ENCODE results near the gene MYOZ3.

MYOZ3 gene

DNA sequence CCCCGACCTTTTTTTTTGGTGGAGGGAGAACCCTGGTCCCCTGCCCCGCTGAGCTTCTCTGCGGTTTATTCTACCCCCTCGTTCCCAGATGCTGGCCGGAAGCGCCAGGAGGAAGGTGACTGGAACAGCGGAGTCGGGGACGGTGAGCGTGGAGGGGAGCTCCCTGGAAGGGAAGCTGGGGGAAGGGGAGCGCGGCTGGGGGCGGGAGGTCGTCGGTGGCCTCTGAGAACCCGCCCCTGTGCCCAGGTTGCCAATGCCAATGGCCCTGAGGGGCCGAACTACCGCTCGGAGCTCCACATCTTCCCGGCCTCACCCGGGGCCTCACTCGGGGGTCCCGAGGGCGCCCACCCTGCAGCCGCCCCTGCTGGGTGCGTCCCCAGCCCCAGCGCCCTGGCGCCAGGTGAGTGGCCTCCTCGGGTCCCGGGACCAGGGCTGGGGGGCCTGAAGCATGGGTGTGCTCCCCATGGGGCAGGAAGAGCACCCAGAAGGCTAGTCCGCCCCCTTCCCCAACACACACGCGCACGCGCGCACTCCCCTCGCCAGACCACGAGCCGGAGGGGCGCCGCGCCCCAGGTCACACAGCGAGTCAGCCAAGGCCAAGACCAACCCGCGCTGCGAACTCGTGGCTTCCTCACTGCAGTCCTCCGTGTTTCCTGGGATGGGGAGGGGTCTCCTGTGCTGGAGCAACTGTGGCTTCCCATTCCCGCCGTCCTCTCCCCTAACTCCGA lies 10.6 kb downstream of the MYOZ3 start:
- DNase-seq: peak in 3 of 42 donors; percentile 37 to 47 (median 42)
- intact Hi-C loops (cut with DNase I): no loop called here

DNA sequence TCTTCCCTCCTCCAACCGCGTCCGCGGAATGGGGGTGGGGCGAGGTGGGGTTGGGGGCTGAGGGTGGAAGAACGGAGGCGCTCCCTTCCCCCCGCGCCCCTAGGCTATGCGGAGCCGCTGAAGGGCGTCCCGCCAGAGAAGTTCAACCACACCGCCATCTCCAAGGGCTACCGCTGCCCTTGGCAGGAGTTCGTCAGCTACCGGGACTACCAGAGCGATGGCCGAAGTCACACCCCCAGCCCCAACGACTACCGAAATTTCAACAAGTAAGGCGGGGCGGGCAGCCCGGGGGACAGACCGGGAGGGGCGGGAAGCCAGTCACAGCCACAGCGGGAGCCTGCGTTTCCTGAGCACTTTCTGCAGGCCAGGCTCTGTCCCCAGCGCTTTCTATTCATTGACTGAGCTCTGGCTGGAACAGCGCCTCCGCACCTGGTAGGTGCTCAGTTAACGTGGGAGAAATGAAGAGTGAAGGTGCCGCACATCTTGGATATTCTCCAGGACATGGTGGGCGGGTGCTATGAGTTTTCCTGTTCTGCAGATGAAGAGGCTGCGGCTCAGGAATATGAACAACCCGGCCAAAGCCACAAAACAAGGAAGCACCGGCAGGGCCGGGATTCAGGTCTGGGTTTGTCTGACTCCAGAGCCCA lies 11.3 kb downstream of the MYOZ3 start:
- intact Hi-C loops (cut with DNase I): no loop called here

DNA sequence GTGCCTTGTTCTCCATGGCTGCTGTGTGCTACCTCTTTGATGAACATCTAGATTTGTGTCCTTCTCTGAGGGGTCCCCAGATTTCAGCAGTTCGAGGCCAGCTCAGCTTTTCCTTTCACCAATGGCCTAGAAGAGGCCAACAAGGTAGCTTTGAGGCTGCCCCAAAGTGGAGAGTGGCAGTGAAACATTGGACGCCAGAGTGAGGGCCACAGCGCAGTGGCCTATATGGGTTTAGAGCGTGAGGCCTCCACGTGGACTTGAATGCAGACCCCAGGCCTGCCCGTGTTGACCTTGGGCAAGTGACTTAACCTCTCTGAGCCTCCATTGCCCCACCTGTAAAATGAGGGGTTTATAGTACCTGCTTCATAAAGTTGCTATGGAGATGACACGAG lies 11.8 kb downstream of the MYOZ3 start:
- intact Hi-C loops (cut with DNase I): no loop called here
- DNase-seq: no peak

More for the DNA sequence above, 11.3 kb downstream of the MYOZ3 start:
- peak in 40 of 42 donors; percentile 31 to 91 (median 66) for DNase-seq

DNA sequence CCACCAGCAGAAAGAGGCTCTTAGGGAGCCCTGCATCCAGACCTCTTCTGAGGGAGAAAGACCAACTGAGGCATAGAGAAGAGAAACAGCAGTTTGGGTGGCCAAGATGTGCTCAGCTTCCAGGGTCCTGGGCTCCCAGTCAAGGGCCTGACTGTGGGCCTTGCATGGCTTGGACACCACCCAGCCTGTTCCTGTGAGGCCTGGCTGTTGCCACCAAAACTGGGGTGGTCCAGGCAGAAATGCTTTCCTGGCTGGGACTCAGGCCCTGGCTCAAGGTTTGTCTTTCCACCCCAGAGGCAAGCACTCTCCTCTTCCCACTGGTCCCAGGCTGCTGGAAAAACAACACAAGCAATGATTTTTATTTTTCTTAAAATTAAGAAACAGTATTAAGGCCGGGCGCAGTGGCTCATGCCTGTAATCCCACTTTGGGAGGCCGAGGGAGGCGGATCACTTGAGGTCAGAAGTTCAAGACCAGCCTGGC lies 13.3 kb downstream of the MYOZ3 start:
- DNase-seq: peak in 6 of 42 donors; percentile 25 to 53 (median 42)
- intact Hi-C loops (cut with DNase I): no loop called here

DNA sequence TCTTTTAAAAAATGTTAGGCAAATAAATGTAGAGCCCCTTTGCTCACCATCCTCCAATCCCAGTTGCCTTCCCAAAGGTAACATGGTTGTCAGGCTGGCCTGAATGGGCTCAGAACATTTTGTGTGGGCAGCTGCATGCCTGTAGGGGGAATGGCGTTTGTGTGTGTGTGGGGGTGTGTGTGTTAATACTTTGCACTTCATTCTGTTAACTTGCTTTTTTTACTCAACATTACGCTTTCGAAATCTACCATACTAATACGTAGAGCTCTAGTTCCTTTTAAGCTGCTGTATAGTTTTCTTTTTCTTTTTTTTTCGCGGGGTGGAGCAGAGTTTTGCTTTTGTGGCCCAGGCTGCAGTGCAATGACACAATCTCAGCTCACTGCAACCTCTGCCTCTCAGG lies 14.0 kb downstream of the MYOZ3 start:
- intact Hi-C loops (cut with DNase I): no loop called here
- peak in 2 of 42 donors; percentile 25 to 26 for DNase-seq

DNA sequence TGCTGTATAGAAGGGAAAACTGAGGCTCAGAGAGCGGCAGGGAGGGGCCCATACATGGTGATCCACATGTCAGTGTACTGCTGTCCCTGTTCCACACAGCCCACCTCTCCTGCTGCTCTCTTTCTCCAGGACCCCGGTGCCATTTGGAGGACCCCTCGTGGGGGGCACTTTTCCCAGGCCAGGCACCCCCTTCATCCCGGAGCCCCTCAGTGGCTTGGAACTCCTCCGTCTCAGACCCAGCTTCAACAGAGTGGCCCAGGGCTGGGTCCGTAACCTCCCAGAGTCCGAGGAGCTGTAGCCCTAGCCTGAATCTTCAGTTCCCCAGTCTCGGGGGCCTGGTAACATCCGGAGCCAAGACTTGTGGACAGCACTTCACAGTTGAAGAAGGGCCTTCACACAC lies 15.5 kb downstream of the MYOZ3 start:
- peak in 2 of 42 donors; percentile 6 to 24 for DNase-seq
- intact Hi-C loops (cut with DNase I): no loop called here

DNA sequence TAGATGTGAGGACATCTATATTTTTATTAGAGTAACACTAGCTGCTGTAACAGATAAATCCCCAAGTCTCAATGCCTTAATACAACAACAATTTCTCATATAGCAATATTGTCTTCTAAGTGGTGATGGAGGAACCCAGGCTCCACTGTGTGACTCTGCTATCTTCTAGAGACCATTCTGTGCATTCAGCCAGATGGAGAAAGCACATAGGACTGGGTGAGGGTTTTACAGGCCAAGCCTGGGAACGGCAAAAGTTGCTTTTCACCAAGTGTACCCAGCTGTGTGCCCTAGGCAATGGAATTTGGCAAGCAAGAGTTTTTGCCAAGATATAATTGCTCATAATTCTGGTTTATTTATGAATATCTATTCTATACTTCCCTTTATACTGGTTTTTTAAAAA lies 28.1 kb downstream of the MYOZ3 start:
- DNase-seq: no peak
- intact Hi-C loops (cut with DNase I): no loop called here

DNA sequence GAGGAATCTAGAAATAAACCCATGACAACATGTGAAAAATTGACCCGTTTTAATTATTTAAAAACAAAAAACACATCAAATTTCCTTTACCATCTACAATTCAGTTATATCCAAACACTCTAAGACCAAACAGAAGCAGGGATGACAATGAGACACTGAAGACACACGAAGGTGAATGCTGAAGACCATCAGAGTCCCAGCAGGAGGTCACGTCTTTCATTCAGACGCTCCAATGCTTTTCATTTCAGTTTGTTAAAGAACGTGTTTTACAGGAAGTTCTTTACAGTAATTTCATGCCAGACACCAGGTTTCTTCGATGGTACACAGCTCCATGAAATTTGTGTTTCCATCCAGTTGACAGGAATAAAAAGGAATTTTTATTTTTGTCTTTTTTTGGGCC lies 29.7 kb downstream of the MYOZ3 start:
- DNase-seq: peak in 1 of 42 donors; percentile 16
- intact Hi-C loops (cut with DNase I): no loop called here

DNA sequence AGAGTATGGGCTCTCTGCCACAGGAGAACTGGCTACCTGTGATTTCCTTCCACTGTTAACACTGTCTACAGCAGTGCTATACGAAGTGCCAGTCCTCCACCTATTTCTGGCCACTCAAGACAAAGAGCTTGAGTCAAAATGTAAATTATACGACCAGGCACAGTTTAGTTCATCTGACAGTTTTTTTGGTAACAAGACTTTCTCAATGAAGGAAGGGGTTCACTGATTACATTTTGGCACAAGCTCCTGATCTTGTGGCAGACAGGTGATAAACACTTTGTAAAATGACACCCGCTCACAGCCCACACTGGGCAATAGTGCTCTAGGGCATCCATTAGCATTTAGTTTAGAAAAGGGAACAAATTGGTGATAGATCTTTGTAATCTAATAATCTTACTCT lies 31.2 kb downstream of the MYOZ3 start:
- DNase-seq: peak in 1 of 42 donors; percentile 25
- intact Hi-C loops (cut with DNase I): no loop called here

DNA sequence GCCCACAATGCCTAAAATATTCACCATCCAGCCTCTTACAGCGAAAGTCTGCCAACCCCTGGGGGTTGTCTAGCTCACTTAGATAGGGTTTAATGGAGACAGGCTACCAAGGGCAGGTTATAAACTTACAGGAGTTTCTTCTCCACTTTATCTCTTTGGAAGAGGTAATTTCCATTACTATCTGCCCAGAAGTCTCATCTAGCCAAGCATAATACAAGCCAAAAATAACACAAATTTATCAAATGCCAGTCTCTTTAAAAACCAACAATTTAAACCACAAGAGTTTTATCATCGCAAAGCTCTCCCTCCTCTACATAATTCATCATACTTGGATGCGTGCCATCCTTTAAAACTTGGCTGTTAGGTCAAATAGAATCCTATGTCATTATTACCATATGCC lies 33.6 kb downstream of the MYOZ3 start:
- intact Hi-C loops (cut with DNase I): loop anchor here (5.0 kb wide), 1 partner anchor 42 kb away; no protein-coding TSS in a partner anchor
- no peak for DNase-seq

DNA sequence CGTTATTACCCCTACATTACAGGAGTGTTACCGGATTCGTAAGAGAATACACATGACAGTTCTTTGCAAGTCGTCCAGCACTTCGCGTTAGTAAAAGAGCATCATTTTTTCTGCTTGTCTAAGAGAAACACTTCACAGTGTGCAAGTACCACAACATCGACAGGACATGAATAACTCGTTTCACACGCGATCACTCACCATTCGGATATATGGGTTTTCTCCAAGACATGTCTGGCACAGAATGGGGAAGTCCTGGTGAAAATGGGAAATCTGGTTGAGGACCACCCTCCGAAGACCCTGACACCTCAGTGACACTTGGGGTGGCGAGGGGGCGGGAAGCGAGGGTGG lies 39.2 kb downstream of the MYOZ3 start:
- intact Hi-C loops (cut with DNase I): loop anchor here (2.0 to 5.0 kb wide), 2 partner anchors 59 to 243 kb away; partner anchors contain the start of gene DCTN4

DNA sequence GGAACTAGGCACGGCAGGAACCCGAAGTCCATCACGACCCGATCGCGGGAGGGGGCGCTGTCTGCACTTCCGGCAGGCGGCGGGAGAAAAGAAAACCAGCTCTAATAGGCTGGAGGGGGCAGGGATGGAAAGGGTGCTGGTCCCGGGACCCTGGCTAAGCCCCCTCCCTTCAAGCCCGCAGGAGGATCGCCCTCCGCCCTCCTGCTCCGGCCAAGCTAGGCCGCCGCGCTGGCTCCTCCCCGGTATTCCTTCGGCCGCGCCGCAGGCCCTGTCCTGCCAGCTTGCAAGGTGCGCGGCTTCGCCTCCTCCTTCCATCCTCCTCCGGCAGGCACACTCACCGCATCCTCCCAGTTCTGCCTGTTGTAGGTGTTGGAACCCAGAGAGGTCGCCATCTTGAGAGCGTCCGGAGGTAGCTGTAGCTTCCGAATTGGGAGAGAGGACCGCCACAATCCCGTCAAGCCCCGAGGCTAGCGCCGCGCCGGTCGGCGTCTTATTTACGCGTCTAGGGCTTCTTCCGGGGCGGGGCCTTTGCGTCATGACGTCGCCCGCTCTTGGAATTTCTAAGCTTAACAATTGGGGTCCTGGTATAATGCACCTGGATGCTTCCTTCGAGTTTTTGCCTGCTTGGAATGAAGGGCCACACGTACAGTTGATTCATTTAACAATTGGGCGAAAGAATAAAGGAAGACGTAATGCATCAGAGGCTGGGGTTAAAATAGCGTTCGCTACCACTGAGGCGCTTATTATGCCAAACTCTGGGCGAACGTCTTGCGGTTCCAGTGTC lies 39.7 kb downstream of the MYOZ3 start, which contains the start of gene RBM22:
TSS of gene RBM22 (minus strand) at position 469 of the 784 bp plus-strand sequence. CDS start at position 392, 77 bp downstream.
- intact Hi-C loops (cut with DNase I): loop anchor here (2.0 to 5.0 kb wide), 2 partner anchors 58 to 243 kb away; partner anchors contain the start of gene DCTN4

More for the DNA sequence above, 39.2 kb downstream of the MYOZ3 start:
- DNase-seq: no peak

DNA sequence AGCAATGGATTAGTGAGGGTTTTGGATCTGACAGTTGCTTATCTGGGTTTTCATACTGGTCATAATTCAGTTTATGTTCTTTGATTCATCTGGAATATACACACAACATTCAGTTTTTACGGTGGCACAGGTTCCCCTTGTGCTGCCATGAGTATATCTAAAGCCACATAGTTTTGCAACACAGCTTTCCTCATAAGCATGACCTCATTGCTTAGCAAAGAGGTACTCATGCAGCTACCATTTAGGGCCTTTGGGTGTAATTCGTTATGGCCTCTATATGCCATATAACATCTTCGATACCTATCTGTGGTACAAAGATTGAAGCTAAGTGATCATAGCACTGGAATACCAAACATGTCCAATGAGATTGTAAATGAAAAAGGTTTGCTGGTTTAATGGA lies 42.7 kb downstream of the MYOZ3 start:
- DNase-seq: no peak
- intact Hi-C loops (cut with DNase I): loop anchor here (5.0 kb wide), 1 partner anchor 246 kb away; no protein-coding TSS in a partner anchor

More for the DNA sequence above, 39.7 kb downstream of the MYOZ3 start, which contains the start of gene RBM22:
- peak; percentile 91 to 98 (median 95) for DNase-seq

DNA sequence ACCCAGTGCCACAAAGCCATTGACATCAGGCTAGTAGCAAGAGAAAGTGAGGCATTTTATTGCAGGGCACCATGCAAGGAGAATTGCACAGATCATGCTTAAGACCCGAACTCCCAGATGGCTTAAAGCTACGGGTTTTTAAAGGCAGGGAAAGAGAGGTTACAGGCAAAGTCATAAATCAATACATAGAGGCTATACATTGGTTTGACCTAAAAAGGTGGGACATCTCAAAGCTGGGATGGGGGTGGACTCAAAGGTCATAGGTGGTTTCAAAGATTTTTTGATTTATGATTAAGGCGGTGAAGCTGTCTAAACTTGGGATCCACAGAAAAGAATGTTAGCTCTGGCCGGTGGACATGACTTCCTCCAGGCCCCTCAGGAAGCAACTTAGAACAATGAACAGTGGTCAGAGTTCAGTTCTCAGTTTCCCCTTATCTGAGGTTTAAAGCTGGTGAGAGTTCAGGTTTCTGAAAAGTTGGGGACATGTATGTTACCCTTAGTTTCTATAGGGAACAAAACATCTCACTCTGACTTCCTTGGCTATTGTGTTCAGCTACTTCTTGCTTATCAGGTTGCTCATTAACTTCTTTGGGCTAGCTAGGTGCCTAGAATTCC lies 45.8 kb downstream of the MYOZ3 start:
- no peak for DNase-seq
- intact Hi-C loops (cut with DNase I): no loop called here

DNA sequence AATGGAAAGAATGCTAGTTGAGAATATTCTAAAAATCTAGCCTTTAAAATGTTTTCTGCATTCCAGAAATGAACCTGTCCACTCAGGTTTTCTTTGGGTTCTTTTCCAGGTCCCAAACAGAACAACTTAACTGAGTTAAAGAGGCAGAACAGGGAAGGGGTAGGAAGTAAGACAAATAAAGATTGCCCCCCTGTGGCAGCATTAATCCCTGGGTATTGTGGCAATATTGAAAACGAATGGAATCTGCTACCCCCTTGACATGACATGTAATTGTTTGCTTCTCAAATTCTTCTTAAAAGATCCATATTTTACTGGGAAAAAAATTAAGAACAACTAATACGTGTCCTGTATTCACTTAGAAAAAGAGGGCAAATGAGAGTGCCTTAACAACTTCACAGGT lies 49.1 kb downstream of the MYOZ3 start:
- DNase-seq: no peak
- intact Hi-C loops (cut with DNase I): no loop called here

DNA sequence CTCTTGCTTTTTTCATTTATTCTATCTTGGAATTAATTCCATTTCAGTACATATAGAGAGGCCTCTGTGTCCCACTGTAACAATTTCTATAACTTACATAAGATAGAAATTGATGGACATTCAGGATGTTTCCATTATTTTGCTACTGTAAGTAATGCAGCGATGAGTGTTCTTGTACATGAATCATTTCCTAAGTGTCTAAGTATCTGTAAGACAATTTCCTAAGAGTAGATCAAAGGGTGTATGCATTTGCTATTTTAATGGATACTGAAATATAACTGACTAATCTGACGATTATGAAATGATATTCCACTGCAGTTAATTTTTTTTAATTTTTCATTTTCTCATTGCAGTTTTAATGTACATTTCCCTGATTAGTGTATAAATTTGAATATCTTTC lies 62.8 kb downstream of the MYOZ3 start:
- DNase-seq: no peak
- intact Hi-C loops (cut with DNase I): no loop called here
